Ascending aorta (tissue), 2 donors: ENCODE measurements around the gene PSME2. TPM values are rescaled to one million over a fixed set of nuclear protein-coding genes. Genes with fewer than 3 reads are reported as not detected.

ENCODE experiments used
- DNase-seq, 2 donors: peaks; one replicate each; pipeline ENCODE4 v3.0.0-alpha.2; 2019; ENCODE audit warnings: low spot score in 2 of 2
- H3K27ac ChIP-seq, 2 donors: fragments of 200-600 bp; sonication (generic); one replicate each; pipeline ENCODE4 v1.5.1; 2016 to 2017; ENCODE audit warnings: mild to moderate bottlenecking in 1 of 2
- H3K27me3 ChIP-seq: fragments of 200-600 bp; sonication (generic); one replicate; pipeline ENCODE4 v1.5.1; 2017
- H3K36me3 ChIP-seq, 2 donors: fragments of 200-600 bp; sonication (generic); one replicate each; pipeline ENCODE4 v1.5.1; 2016
- H3K4me1 ChIP-seq, 2 donors: fragments of 200-600 bp; sonication (generic); one replicate each; pipeline ENCODE4 v1.5.1; 2016 to 2017; ENCODE audit warnings: mild to moderate bottlenecking in 1 of 2
- H3K4me3 ChIP-seq, 2 donors: fragments of 200-600 bp; sonication (generic); one replicate each; pipeline ENCODE4 v1.5.1; 2016 to 2017; ENCODE audit warnings: mild to moderate bottlenecking in 1 of 2
- H3K9me3 ChIP-seq, 2 donors: fragments of 200-600 bp; sonication (generic); one replicate each; pipeline ENCODE4 v1.5.1; 2016
- intact Hi-C: fragments of 100-400 bp; cut with DNase I; formaldehyde crosslinking; loops from one replicate; pipeline ENCODE4 v1.15.1; 2023
- total RNA-seq: library from RNA; depleted of rRNA; stranded (reverse); fragments of >200 nt; gene quantifications from one replicate; pipeline ENCODE4 v1.1.0, GENCODE V29; 2016
- TF ChIP-seq, protein P1 (sequence below), 3 experiments: fragments of 200-600 bp in 2 of 3; fragments of 450-650 bp in 1 of 3; sonication (generic) in 2 of 3; IDR thresholded peaks; one replicate each; pipeline ENCODE4 v1.5.1; 2016 to 2019; ENCODE audit warnings: antibody characterized with exemption in 3 of 3, mild to moderate bottlenecking in 1 of 3, moderate library complexity in 1 of 3

Gene PSME2
- total RNA-seq, 1 donor from 2014 or later = 100 TPM

DNA sequence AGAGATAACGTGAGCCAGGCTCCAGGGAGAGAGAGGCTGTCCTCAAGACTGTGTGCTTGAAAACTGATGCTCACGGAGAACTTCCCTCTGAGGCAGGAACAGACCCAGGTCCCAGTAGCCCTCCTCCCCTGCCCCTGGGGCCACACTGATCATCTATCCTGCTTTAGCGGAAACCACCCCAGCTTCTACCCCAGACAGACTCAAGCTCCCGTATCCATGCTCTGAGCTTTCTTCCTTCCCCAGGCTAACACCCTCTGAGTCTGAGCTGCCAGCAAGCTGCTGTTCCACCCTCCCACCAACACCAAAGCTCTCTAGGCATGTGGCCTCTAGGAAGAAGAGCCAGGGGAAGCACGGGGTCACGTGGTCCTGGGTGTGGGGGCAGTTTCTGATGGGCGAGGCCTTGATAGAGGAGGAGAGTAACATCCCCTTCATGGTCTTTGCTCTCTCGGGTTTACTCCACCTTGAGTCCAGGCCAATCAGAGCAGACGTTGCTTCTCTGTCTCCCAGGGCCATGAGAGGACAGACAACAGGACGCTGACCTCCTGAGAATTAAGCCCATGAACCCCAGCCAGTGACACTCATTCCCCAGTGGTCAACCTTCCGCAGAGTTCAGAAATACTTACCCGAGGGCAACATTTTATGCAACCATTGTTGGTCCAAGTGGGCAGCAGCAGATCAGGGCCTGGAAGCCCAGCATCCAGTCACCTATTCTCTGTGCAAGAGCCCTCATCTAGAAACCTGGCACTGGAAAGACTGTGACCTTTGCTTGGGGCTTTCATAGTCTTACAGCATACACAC lies 50.9 kb downstream of the PSME2 start:
- Histone ChIP-seq H3K4me1 (peaks cover 0 to 11% of the 10 kb centered on the region in 2 donors), H3K27ac (peak overlapping the region; percentile 92 to 95), H3K36me3 (peaks cover 4 to 5% of the 10 kb centered on the region in 2 donors), H3K27me3 (no peaks in the 10 kb centered on the region), H3K4me3 (peak overlapping the region; percentile 72 to 81), H3K9me3 (no peaks in the 10 kb centered on the region)
- intact Hi-C loops = no loop called here
- TF ChIP-seq, protein P1, sequence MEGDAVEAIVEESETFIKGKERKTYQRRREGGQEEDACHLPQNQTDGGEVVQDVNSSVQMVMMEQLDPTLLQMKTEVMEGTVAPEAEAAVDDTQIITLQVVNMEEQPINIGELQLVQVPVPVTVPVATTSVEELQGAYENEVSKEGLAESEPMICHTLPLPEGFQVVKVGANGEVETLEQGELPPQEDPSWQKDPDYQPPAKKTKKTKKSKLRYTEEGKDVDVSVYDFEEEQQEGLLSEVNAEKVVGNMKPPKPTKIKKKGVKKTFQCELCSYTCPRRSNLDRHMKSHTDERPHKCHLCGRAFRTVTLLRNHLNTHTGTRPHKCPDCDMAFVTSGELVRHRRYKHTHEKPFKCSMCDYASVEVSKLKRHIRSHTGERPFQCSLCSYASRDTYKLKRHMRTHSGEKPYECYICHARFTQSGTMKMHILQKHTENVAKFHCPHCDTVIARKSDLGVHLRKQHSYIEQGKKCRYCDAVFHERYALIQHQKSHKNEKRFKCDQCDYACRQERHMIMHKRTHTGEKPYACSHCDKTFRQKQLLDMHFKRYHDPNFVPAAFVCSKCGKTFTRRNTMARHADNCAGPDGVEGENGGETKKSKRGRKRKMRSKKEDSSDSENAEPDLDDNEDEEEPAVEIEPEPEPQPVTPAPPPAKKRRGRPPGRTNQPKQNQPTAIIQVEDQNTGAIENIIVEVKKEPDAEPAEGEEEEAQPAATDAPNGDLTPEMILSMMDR (IDR thresholded peaks at IDR 0.05) = no peak
- DNase-seq = no peak

- Histone ChIP-seq H3K4me1 (peaks cover 0 to 11% of the 10 kb centered on the region in 2 donors), H3K36me3 (peaks cover 1 to 4% of the 10 kb centered on the region in 2 donors), H3K27me3 (no peaks in the 10 kb centered on the region), H3K9me3 (no peaks in the 10 kb centered on the region), H3K4me3 (peak overlapping the region; percentile 72 to 81), H3K27ac (peak overlapping the region; percentile 92 to 95)
- no peak for DNase-seq
- intact Hi-C loops = loop anchor here (1.0 to 5.0 kb wide), 3 partner anchors 13 to 538 kb away; partner anchors contain the start of genes DCAF11, NRL and THTPA
- TF ChIP-seq, protein P1 (IDR thresholded peaks at IDR 0.05) = no peak
Measured at GRCh38 chr14:24094841-24095270, 51.6 kb downstream of the PSME2 start.

GRCh38 chr14:24093901-24094840 lies 52.2 kb downstream of the PSME2 start, which contains the start of gene PCK2:
Gene PCK2, plus strand, starts transcription at chr14:24094311. Its CDS starts 95 bp downstream, at chr14:24094406.
- Histone ChIP-seq H3K27ac (peak within 1 kb of the TSS; percentile 92 to 95), H3K4me3 (peak within 1 kb of the TSS; percentile 72 to 81), H3K4me1 (peaks cover 0 to 11% of the 10 kb centered on the region in 2 donors), H3K36me3 (peaks cover 0 to 4% of the 10 kb centered on the region in 2 donors), H3K27me3 (no peaks in the 10 kb centered on the region), H3K9me3 (no peaks in the 10 kb centered on the region)
- intact Hi-C loops = loop anchor here (1.0 to 5.0 kb wide), 3 partner anchors 14 to 537 kb away; partner anchors contain the start of genes DCAF11, NRL and THTPA
- TF ChIP-seq, protein P1 (IDR thresholded peaks at IDR 0.05) = peak in 1 of 3 experiments; percentile 24
- peak; percentile 83 to 97 for DNase-seq

Other genes starting within 250 kb of the PSME2 start
- 9.8 TPM for gene DHRS4, start 192.8 kb downstream of the PSME2 start, total RNA-seq
- 31.5 TPM for gene DHRS4L2, start 157.7 kb downstream of the PSME2 start, total RNA-seq
- not detected for gene CARMIL3, start 94.6 kb downstream of the PSME2 start, total RNA-seq
- gene CPNE6, start 75.0 kb downstream of the PSME2 start, total RNA-seq = not detected
- gene PCK2, start 52.3 kb downstream of the PSME2 start, total RNA-seq = 26.1 TPM
- 52.3 TPM for gene DCAF11, start 31.8 kb downstream of the PSME2 start, total RNA-seq
- not detected for gene NRL, start 31.7 kb downstream of the PSME2 start, total RNA-seq
- not detected for gene FITM1, start 16.0 kb downstream of the PSME2 start, total RNA-seq
- gene PSME1, start 10.4 kb downstream of the PSME2 start, total RNA-seq = 55.5 TPM
- 3.4 TPM for gene EMC9, start 5.0 kb downstream of the PSME2 start, total RNA-seq
- 182 TPM for gene RNF31, start 888 bp upstream of the PSME2 start, total RNA-seq
- gene IRF9, start 14.7 kb upstream of the PSME2 start, total RNA-seq = 24.7 TPM
- gene REC8, start 25.5 kb upstream of the PSME2 start, total RNA-seq = 9.6 TPM
- 140 TPM for gene IPO4, start 42.2 kb upstream of the PSME2 start, total RNA-seq
- gene TM9SF1, start 48.8 kb upstream of the PSME2 start, total RNA-seq = 86.5 TPM
- not detected for gene TSSK4, start 59.1 kb upstream of the PSME2 start, total RNA-seq
- gene CHMP4A, start 66.9 kb upstream of the PSME2 start, total RNA-seq = 27.0 TPM
- 58.8 TPM for gene MDP1, start 69.5 kb upstream of the PSME2 start, total RNA-seq
- 72.8 TPM for gene NEDD8, start 85.8 kb upstream of the PSME2 start, total RNA-seq
- gene GMPR2, start 86.3 kb upstream of the PSME2 start, total RNA-seq = 37.5 TPM
- gene TINF2, start 96.0 kb upstream of the PSME2 start, total RNA-seq = 70.0 TPM
- 1.7 TPM for gene TGM1, start 116.6 kb upstream of the PSME2 start, total RNA-seq
- 54.9 TPM for gene RABGGTA, start 125.0 kb upstream of the PSME2 start, total RNA-seq
- gene DHRS1, start 153.2 kb upstream of the PSME2 start, total RNA-seq = 100 TPM
- 33.5 TPM for gene NOP9, start 153.2 kb upstream of the PSME2 start, total RNA-seq
- gene CIDEB, start 161.4 kb upstream of the PSME2 start, total RNA-seq = 72.8 TPM
- 3.0 TPM for gene LTB4R2, start 163.5 kb upstream of the PSME2 start, total RNA-seq
- gene LTB4R, start 164.9 kb upstream of the PSME2 start, total RNA-seq = 3.6 TPM
- 143 TPM for gene ADCY4, start 188.5 kb upstream of the PSME2 start, total RNA-seq
- 2.3 TPM for gene RIPK3, start 193.4 kb upstream of the PSME2 start, total RNA-seq
- gene NFATC4, start 221.6 kb upstream of the PSME2 start, total RNA-seq = 58.9 TPM